ENCODE measurements around the gene ARHGAP25. TPM values are rescaled to one million over a fixed set of nuclear protein-coding genes. Genes with fewer than 3 reads are reported as not detected.

ARHGAP25 gene
- total RNA-seq, 1 experiment from 2014 or later = 6.2 TPM

DNA sequence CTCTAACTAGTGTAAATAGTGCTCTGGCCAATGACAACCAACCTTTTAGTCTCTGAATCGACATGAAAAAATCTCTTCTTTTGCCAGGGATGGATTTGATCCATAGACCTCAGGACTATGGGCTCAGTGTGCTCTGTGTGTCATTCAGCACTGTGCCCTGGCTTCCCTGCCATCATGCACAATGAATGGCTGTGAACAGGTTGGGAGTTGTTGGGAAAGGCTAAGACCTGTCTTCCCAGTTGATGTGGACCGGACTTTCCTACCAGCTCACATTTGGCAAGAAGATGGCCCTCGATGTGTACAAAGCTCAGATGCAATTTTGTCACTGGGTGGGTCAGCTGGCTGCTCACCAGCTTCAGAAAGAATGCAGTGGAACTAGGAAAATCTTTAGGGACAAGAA lies 26.0 kb upstream of the ARHGAP25 start:
- no peak for DNase-seq (ENCODE audit: low spot score)
- no peaks in the 10 kb centered on the region for H3K9me3 ChIP-seq (ENCODE audit: low read depth, low read length, poor library complexity, severe bottlenecking)
- POLR2A ChIA-PET (ENCODE audit: low non-redundant PET) = no interaction called here
- no peak overlapping the region for H3K27ac ChIP-seq (ENCODE audit: low read depth, low read length, poor library complexity, severe bottlenecking)
- H3K4me3 ChIP-seq (ENCODE audit: low read depth, low read length, poor library complexity, severe bottlenecking) = no peak overlapping the region
- H3K4me1 ChIP-seq (ENCODE audit: insufficient read depth, low read length, poor library complexity, severe bottlenecking) = no peaks in the 10 kb centered on the region
- CTCF ChIA-PET = interaction anchor here (0.7 to 1.5 kb wide), 8 partner anchors 10 to 245 kb away, joined by 3 to 7 read pairs (median 5); no protein-coding TSS in a partner anchor
- TF ChIP-seq, protein P1, sequence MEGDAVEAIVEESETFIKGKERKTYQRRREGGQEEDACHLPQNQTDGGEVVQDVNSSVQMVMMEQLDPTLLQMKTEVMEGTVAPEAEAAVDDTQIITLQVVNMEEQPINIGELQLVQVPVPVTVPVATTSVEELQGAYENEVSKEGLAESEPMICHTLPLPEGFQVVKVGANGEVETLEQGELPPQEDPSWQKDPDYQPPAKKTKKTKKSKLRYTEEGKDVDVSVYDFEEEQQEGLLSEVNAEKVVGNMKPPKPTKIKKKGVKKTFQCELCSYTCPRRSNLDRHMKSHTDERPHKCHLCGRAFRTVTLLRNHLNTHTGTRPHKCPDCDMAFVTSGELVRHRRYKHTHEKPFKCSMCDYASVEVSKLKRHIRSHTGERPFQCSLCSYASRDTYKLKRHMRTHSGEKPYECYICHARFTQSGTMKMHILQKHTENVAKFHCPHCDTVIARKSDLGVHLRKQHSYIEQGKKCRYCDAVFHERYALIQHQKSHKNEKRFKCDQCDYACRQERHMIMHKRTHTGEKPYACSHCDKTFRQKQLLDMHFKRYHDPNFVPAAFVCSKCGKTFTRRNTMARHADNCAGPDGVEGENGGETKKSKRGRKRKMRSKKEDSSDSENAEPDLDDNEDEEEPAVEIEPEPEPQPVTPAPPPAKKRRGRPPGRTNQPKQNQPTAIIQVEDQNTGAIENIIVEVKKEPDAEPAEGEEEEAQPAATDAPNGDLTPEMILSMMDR (conservative IDR thresholded peaks at IDR 0.05; ENCODE audit: low read depth, low read length) = no peak
- no peak for TF ChIP-seq EZH2 (IDR thresholded peaks at IDR 0.05; ENCODE audit: borderline replicate concordance, low read depth, low read length, poor library complexity, severe bottlenecking)
- H3K27me3 ChIP-seq (replicated peaks; ENCODE audit: insufficient read depth, low read depth, low read length, poor library complexity) = no peaks in the 10 kb centered on the region
- BruUV-seq (replicated peaks) = no TSS peak
- no peaks in the 10 kb centered on the region for H3K36me3 ChIP-seq (ENCODE audit: insufficient read depth, low read length, poor library complexity, severe bottlenecking)
- intact Hi-C loops (cut with micrococcal nuclease; ENCODE audit: unreplicated experiment) = loop anchor here (5.0 kb wide), 1 partner anchor 219 kb away; no protein-coding TSS in a partner anchor

DNA sequence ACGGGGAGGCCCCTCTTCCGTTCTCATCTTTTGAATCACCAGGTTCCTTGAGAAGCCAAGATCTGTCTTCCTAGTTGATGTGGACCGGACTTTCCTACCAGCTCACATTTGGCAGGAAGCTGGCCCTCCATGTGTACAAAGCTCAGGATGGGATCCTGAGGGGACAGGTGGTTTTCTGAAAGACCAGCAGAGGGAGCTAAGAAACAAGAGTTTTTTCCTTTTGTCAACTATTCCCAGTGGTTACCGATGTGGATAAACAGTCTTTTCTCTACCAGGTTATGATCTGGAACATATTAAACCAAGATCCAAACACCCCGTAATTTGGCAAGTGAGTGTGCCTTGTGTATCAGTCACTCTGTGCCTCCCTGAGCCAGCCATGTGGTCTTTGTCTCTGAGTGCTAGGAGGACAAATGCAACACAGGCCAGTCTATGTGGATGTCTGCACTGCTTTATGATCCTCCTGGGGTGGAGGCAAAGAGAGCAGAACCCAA lies 25.1 kb upstream of the ARHGAP25 start:
- Histone ChIP-seq H3K4me1 (ENCODE audit: insufficient read depth, low read length, poor library complexity, severe bottlenecking) (no peaks in the 10 kb centered on the region), H3K27me3 (replicated peaks; ENCODE audit: insufficient read depth, low read depth, low read length, poor library complexity) (no peaks in the 10 kb centered on the region), H3K36me3 (ENCODE audit: insufficient read depth, low read length, poor library complexity, severe bottlenecking) (no peaks in the 10 kb centered on the region), H3K27ac (ENCODE audit: low read depth, low read length, poor library complexity, severe bottlenecking) (no peak overlapping the region), H3K4me3 (ENCODE audit: low read depth, low read length, poor library complexity, severe bottlenecking) (no peak overlapping the region), H3K9me3 (ENCODE audit: low read depth, low read length, poor library complexity, severe bottlenecking) (no peaks in the 10 kb centered on the region)
- ChIA-PET POLR2A (ENCODE audit: low non-redundant PET) (interaction anchor here (0.6 kb wide), 1 partner anchor 160 kb away, joined by 3 read pairs; no protein-coding TSS in a partner anchor), CTCF (interaction anchor here (0.7 to 1.5 kb wide), 12 partner anchors 9 to 246 kb away, joined by 3 to 7 read pairs (median 5); partner anchors contain the start of genes APLF and FBXO48)
- TF ChIP-seq EZH2 (IDR thresholded peaks at IDR 0.05; ENCODE audit: borderline replicate concordance, low read depth, low read length, poor library complexity, severe bottlenecking) = no peak
- TF ChIP-seq, protein P1 (conservative IDR thresholded peaks at IDR 0.05; ENCODE audit: low read depth, low read length) = peak; percentile 86
- no TSS peak for BruUV-seq (replicated peaks)
- intact Hi-C loops (cut with micrococcal nuclease; ENCODE audit: unreplicated experiment) = loop anchor here (5.0 kb wide), 1 partner anchor 218 kb away; no protein-coding TSS in a partner anchor
- peak; percentile 82 for DNase-seq (ENCODE audit: low spot score)

DNA sequence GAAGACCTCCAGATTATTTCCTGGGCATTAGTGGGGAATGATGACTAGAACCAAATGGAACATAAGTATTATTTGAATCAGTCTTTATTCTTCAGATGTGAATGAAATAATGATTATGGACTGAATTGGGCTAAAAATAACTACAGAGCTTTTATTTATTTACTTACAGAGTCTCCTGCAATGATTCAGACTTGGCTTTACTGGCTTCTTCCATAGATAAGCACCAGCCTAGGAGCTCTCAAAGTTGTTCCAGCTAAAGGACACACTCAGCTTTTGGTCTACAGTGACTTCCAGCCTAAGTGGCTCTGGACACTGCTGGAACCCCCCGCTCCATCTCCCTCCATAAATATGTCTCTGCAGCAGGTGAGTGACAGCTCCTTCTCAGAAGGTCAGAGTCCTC lies 24.3 kb upstream of the ARHGAP25 start:
- intact Hi-C loops (cut with micrococcal nuclease; ENCODE audit: unreplicated experiment) = no loop called here
- H3K9me3 ChIP-seq (ENCODE audit: low read depth, low read length, poor library complexity, severe bottlenecking) = no peaks in the 10 kb centered on the region
- TF ChIP-seq, protein P1 (conservative IDR thresholded peaks at IDR 0.05; ENCODE audit: low read depth, low read length) = no peak
- no peak for TF ChIP-seq EZH2 (IDR thresholded peaks at IDR 0.05; ENCODE audit: borderline replicate concordance, low read depth, low read length, poor library complexity, severe bottlenecking)
- no peaks in the 10 kb centered on the region for H3K36me3 ChIP-seq (ENCODE audit: insufficient read depth, low read length, poor library complexity, severe bottlenecking)
- ChIA-PET CTCF (interaction anchor here (0.9 to 1.7 kb wide), 2 partner anchors 215 to 223 kb away, joined by 4 to 6 read pairs; no protein-coding TSS in a partner anchor), POLR2A (ENCODE audit: low non-redundant PET) (no interaction called here)
- H3K4me1 ChIP-seq (ENCODE audit: insufficient read depth, low read length, poor library complexity, severe bottlenecking) = peaks cover 7% of the 10 kb centered on the region
- H3K4me3 ChIP-seq (ENCODE audit: low read depth, low read length, poor library complexity, severe bottlenecking) = no peak overlapping the region
- no peak for DNase-seq (ENCODE audit: low spot score)
- H3K27me3 ChIP-seq (replicated peaks; ENCODE audit: insufficient read depth, low read depth, low read length, poor library complexity) = no peaks in the 10 kb centered on the region
- H3K27ac ChIP-seq (ENCODE audit: low read depth, low read length, poor library complexity, severe bottlenecking) = no peak overlapping the region
- no TSS peak for BruUV-seq (replicated peaks)

Measured in A673 (cell line).